CD4-positive, alpha-beta T cell (primary cell): Measurements from ENCODE around the gene IGF2BP3. TPM values are rescaled to one million over a fixed set of nuclear protein-coding genes. Genes with fewer than 3 reads are reported as not detected.

ENCODE experiments used
- ATAC-seq: fragments of 200-7000 bp; cut with Tn5 transposase; one replicate; pipeline ENCODE4 v1.10.0; 2022; ENCODE audit warnings: mild to moderate bottlenecking; ENCODE audit not compliant: poor library complexity
- CTCF ChIA-PET: fragments of 350-600 bp; sonication (Branson Sonifier 250); formaldehyde crosslinking; loops from one replicate; lab custom pipeline; 2021; ENCODE audit warnings: antibody characterized with exemption, inconsistent platforms; lab: Charles Lee
- POLR2A ChIA-PET: fragments of 350-600 bp; sonication (Branson Sonifier 250); formaldehyde crosslinking; loops from one replicate; lab custom pipeline; 2021; ENCODE audit warnings: antibody characterized with exemption, inconsistent platforms; lab: Charles Lee
- DNase-seq, 14 experiments: peaks; one replicate each; pipeline ENCODE4 v3.0.0-alpha.2; 2013 to 2020; ENCODE audit warnings: mixed read lengths in 2 of 14
- H3K27ac ChIP-seq, 2 donors: one replicate each; pipeline versions ENCODE4 v1.5.1 to v1.7.0; 2013; ENCODE audit warnings: low read length in 2 of 2, low read depth in 1 of 2, mild to moderate bottlenecking in 1 of 2
- H3K27me3 ChIP-seq, 2 experiments: 1 replicate in 1 of 2; 2 replicates in 1 of 2; pipeline versions ENCODE4 v1.6.1 to v1.7.0; 2013; ENCODE audit warnings: low read length in 2 of 2, control low read depth in 1 of 2, mild to moderate bottlenecking in 1 of 2, moderate library complexity in 1 of 2; ENCODE audit not compliant: insufficient read depth in 2 of 2, control insufficient read depth in 1 of 2
- H3K36me3 ChIP-seq: one replicate; pipeline ENCODE4 v1.6.1; 2013; ENCODE audit warnings: low read length, control low read depth; ENCODE audit not compliant: insufficient read depth
- H3K4me1 ChIP-seq: one replicate; pipeline ENCODE4 v1.6.1; 2013; ENCODE audit warnings: low read length, control low read depth; ENCODE audit not compliant: insufficient read depth
- H3K4me3 ChIP-seq: one replicate; pipeline ENCODE4 v1.5.1; 2013; ENCODE audit warnings: mild to moderate bottlenecking, low read length, moderate library complexity
- H3K9me3 ChIP-seq, 2 experiments: 1 replicate in 1 of 2; 2 replicates in 1 of 2; pipeline versions ENCODE4 v1.6.1 to v1.7.0; 2013; ENCODE audit warnings: low read length in 2 of 2, mild to moderate bottlenecking in 2 of 2, control low read depth in 1 of 2, moderate library complexity in 1 of 2; ENCODE audit not compliant: control insufficient read depth in 1 of 2, insufficient read depth in 1 of 2
- H3K27ac Mint-ChIP-seq: one replicate; pipeline ENCODE4 v1.8.0; 2020; ENCODE audit warnings: mixed read lengths
- H3K27me3 Mint-ChIP-seq: one replicate; pipeline ENCODE4 v1.8.0; 2021; ENCODE audit warnings: mixed read lengths
- H3K36me3 Mint-ChIP-seq: one replicate; pipeline ENCODE4 v1.8.0; 2021; ENCODE audit warnings: low read depth, mixed read lengths
- H3K4me1 Mint-ChIP-seq: one replicate; pipeline ENCODE4 v1.8.0; 2021; ENCODE audit warnings: low read depth, mixed read lengths
- H3K4me3 Mint-ChIP-seq: one replicate; pipeline ENCODE4 v1.8.0; 2020; ENCODE audit warnings: mild to moderate bottlenecking, mixed read lengths
- H3K9me3 Mint-ChIP-seq: one replicate; pipeline ENCODE4 v1.8.0; 2020; ENCODE audit warnings: mixed read lengths
- CTCF ChIP-seq: fragments of 200-600 bp; IDR thresholded peaks from one replicate; pipeline ENCODE4 v1.8.0; 2022; ENCODE audit warnings: antibody characterized with exemption, mild to moderate bottlenecking
- intact Hi-C, 2 experiments: fragments of 100-400 bp; cut with DNase I in 1 of 2; cut with micrococcal nuclease in 1 of 2; formaldehyde crosslinking; loops; one replicate each; pipeline versions ENCODE4 v1.15.1 to v1.9.0; 2023 to 2025; cut with DNase I, micrococcal nuclease
- total RNA-seq, 174 experiments: library from RNA in 2 of 174; stranded (reverse) in 2 of 174; gene quantifications; one replicate each; pipeline ENCODE4 v1.2.3 and lab custom pipeline; 2021 to 2026

IGF2BP3 gene
- total RNA-seq, 2 experiments from 2014 or later, result not detected

- ChIA-PET POLR2A (no interaction called here), CTCF (interaction anchor here (1.1 kb wide), 1 partner anchor 87 kb away, joined by 4 read pairs; no protein-coding TSS in a partner anchor)
- H3K9me3 ChIP-seq, result no peaks in the 10 kb centered on the region
- no peaks in the 10 kb centered on the region for H3K9me3 Mint-ChIP-seq
- DNase-seq (no peak), ATAC-seq (no peak)
- H3K4me1 ChIP-seq, result no peaks in the 10 kb centered on the region
- H3K4me3 Mint-ChIP-seq, result no peak overlapping the region
- peaks cover 0 to 15% of the 10 kb centered on the region in 2 experiments for H3K27me3 ChIP-seq
- no peaks in the 10 kb centered on the region for H3K36me3 Mint-ChIP-seq
- H3K4me1 Mint-ChIP-seq, result no peaks in the 10 kb centered on the region
- H3K27ac Mint-ChIP-seq, result no peak overlapping the region
- no peak overlapping the region for H3K27ac ChIP-seq
- no peaks in the 10 kb centered on the region for H3K36me3 ChIP-seq
- H3K27me3 Mint-ChIP-seq, result peaks cover 44% of the 10 kb centered on the region
- TF ChIP-seq CTCF, result no peak
- intact Hi-C loops, result no loop called here
- H3K4me3 ChIP-seq, result no peak overlapping the region
Observed at GRCh38 chr7:23430893-23431259, 39.4 kb downstream of the IGF2BP3 start.

- Histone ChIP-seq H3K27ac (no peak overlapping the region), H3K27me3 (peaks cover 2 to 15% of the 10 kb centered on the region in 2 experiments), H3K36me3 (no peaks in the 10 kb centered on the region), H3K4me1 (no peaks in the 10 kb centered on the region), H3K9me3 (no peaks in the 10 kb centered on the region), H3K4me3 (no peak overlapping the region)
- Mint-ChIP-seq H3K27me3 (peaks cover 29% of the 10 kb centered on the region), H3K4me1 (no peaks in the 10 kb centered on the region), H3K9me3 (no peaks in the 10 kb centered on the region), H3K27ac (no peak overlapping the region), H3K36me3 (no peaks in the 10 kb centered on the region), H3K4me3 (no peak overlapping the region)
- no peak for TF ChIP-seq CTCF
- intact Hi-C loops, result loop anchor here (5.0 kb wide), 2 partner anchors 120 to 285 kb away; partner anchors contain the start of gene STK31 (in 1 of the 2)
- ChIA-PET CTCF (no interaction called here), POLR2A (no interaction called here)
- ATAC-seq (no peak), DNase-seq (no peak)
Observed at GRCh38 chr7:23426876-23427275, 43.4 kb downstream of the IGF2BP3 start.

GRCh38 chr7:23422909-23423308 lies 47.4 kb downstream of the IGF2BP3 start:
- ATAC-seq, result no peak
- no peak for TF ChIP-seq CTCF
- no peaks in the 10 kb centered on the region for H3K4me1 ChIP-seq
- ChIA-PET POLR2A (no interaction called here), CTCF (no interaction called here)
- H3K27ac ChIP-seq, result no peak overlapping the region
- no peak for DNase-seq
- Mint-ChIP-seq H3K27me3 (peaks cover 14% of the 10 kb centered on the region), H3K27ac (no peak overlapping the region), H3K36me3 (no peaks in the 10 kb centered on the region), H3K9me3 (no peaks in the 10 kb centered on the region), H3K4me1 (peaks cover 5% of the 10 kb centered on the region), H3K4me3 (no peak overlapping the region)
- no peak overlapping the region for H3K4me3 ChIP-seq
- H3K9me3 ChIP-seq, result no peaks in the 10 kb centered on the region
- H3K27me3 ChIP-seq, result peaks cover 0 to 2% of the 10 kb centered on the region in 2 experiments
- H3K36me3 ChIP-seq, result no peaks in the 10 kb centered on the region
- intact Hi-C loops, result no loop called here
